Measurements from ENCODE around the gene ESRP2.

Gene ESRP2

DNA sequence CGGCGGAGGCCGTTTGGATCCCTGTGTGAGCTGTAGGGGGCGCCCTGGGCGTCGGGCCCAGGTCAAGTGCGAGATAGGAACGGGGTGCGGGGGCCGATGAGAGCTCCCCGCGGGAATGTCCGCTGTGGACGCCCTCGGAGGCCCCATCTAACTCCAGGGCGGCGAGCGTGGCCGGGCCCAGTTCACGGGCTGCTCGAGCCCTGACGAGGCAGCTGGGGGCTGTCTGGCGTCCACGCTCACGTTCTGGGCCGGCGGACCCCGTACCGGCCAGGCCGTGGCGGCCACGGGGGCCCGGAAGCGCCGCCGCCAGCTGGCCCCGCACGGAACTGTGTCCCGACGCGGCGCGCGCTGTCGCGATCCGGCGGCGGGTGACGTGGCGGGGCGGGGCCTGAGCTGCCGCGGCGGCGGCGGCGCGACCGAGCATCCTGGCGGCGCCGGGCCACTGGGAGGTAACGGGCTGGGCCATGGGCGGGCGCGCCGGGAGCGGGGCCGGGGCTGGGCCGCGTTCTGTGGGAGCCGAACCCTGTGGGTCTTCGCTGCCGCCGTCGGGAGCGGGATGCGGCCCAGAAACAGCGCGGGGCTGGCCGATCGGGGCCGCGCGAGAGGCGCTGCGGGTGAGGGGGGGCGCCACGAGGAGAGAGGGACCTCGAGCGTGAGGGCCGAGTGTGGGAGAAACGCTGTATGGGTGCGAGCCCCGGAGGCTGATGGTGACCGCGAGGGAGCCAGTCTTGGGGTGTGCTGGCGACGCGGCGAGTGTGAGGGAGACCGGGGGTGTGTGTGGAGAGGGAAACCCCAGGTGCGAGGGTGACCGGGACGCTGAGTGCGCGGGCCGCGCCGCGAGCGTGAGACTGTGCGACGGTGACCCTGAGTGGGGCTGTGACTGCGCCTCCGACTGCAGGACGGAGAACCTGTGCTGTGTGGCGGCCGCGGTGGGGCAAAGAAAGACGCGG is 28.5 kb upstream of the ESRP2 start, which contains the start of gene SLC7A6:
SLC7A6 (plus strand) TSS at position 399 of the 950 bp plus-strand sequence. CDS start 10,201 bp downstream, outside the sequence.
- no peak for DNase-seq (ENCODE audit: low read depth)
- H3K4me3 ChIP-seq (ENCODE audit: low read depth, low read length), result peak within 1 kb of the TSS; percentile 91
- TF ChIP-seq, protein P1, sequence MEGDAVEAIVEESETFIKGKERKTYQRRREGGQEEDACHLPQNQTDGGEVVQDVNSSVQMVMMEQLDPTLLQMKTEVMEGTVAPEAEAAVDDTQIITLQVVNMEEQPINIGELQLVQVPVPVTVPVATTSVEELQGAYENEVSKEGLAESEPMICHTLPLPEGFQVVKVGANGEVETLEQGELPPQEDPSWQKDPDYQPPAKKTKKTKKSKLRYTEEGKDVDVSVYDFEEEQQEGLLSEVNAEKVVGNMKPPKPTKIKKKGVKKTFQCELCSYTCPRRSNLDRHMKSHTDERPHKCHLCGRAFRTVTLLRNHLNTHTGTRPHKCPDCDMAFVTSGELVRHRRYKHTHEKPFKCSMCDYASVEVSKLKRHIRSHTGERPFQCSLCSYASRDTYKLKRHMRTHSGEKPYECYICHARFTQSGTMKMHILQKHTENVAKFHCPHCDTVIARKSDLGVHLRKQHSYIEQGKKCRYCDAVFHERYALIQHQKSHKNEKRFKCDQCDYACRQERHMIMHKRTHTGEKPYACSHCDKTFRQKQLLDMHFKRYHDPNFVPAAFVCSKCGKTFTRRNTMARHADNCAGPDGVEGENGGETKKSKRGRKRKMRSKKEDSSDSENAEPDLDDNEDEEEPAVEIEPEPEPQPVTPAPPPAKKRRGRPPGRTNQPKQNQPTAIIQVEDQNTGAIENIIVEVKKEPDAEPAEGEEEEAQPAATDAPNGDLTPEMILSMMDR (IDR thresholded peaks at IDR 0.05; ENCODE audit: control insufficient read depth, extremely low read depth, insufficient read depth), result peak; percentile 52

DNA sequence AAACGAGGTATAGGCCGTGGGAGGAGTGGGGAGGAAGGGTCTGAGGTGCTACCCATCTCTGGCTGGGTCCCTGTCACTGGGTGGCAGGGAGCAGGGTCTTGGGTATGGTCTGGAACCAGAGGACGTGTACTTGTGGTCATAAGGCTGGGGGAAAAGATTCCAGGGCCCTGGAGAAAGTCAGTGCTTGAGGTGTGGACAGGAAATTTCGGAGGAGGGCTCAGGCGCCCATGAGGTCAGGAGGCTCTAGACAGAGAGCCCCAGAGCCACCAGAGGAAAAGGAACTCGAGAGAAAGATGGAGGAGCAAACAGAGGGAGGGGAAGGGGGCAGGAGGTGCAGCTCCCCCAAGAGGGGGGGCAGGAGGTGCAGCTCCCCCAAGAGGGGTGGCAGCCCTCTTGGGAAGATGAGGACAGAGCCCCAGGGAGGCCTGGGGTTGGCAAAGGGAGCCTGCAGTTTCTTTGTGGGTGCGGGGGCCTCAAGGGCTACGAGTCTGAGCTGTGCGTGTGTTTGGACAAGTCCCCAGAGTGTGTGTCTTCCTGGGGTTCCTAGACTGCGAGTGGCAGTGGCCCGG is 27.7 kb upstream of the ESRP2 start:
- DNase-seq (ENCODE audit: low read depth), result no peak
- TF ChIP-seq, protein P1 (IDR thresholded peaks at IDR 0.05; ENCODE audit: control insufficient read depth, extremely low read depth, insufficient read depth), result 0 out of 2 replicates have a peak, but pooled peaks have one; percentile 2
- peak overlapping the region; percentile 91 for H3K4me3 ChIP-seq (ENCODE audit: low read depth, low read length)

DNA sequence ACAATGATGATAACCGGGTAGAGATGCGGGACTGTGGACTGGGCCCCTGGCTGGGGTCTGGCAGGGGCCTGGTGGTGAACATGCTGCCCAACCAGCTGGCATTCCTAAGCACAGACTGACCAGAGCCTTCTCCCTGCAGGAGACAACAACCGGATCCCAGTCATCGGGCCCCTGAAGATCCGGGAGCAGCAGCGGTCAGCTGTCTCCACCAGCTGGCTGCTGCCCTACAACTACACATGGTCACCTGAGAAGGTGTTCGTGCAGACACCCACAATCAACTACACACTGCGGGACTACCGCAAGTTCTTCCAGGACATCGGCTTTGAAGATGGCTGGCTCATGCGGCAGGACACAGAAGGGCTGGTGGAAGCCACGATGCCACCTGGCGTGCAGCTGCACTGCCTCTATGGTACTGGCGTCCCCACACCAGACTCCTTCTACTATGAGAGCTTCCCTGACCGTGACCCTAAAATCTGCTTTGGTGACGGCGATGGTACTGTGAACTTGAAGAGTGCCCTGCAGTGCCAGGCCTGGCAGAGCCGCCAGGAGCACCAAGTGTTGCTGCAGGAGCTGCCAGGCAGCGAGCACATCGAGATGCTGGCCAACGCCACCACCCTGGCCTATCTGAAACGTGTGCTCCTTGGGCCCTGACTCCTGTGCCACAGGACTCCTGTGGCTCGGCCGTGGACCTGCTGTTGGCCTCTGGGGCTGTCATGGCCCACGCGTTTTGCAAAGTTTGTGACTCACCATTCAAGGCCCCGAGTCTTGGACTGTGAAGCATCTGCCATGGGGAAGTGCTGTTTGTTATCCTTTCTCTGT is 23.3 kb upstream of the ESRP2 start:
- TF ChIP-seq, protein P1 (IDR thresholded peaks at IDR 0.05; ENCODE audit: control insufficient read depth, extremely low read depth, insufficient read depth), result no peak
- no peak for DNase-seq (ENCODE audit: low read depth)
- no peak overlapping the region for H3K4me3 ChIP-seq (ENCODE audit: low read depth, low read length)

DNA sequence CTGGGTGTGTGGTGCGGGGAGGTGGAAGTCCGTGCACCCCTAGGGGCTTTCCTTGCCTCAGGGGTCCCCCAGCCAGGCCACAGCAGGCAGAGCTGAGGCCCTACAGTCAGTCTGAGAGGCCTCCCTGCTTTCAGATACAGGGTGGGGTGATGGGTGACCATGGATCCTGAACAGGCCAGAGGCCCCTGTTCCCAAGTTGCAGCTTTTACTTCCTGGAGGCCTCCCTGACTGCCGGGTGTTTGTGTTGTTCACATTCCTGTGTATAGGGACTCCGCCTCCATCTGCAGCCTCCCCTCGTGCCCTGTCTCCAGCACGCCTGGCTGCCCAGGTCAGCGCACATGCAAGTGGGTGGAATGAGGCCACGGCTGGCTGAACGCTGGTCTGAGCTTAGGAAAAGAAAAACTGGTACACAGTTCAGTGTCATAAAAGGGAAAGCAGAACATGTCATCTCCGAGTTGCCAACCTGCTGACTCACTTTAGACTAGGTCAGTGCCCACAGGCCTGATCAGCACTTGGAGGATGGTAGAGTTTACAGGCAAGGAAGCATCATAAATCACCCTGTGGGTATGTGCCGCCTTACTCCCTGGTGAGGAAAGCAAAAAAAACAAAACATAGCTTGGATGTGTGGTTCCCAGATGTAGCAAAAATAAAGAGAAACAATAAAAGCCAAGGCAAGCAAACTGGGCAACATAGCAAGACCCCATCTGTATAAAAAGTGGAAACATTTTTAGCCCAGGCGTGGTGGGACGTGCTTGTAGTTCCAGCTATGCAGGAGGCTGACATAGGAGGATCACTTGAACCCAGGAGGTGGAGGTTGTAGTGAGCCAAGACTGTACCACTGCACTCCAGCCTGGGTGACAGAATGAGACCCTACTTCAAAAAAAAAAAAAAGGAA is 22.2 kb upstream of the ESRP2 start:
- DNase-seq (ENCODE audit: low read depth), result no peak
- H3K4me3 ChIP-seq (ENCODE audit: low read depth, low read length), result no peak overlapping the region
- TF ChIP-seq, protein P1 (IDR thresholded peaks at IDR 0.05; ENCODE audit: control insufficient read depth, extremely low read depth, insufficient read depth), result no peak

DNA sequence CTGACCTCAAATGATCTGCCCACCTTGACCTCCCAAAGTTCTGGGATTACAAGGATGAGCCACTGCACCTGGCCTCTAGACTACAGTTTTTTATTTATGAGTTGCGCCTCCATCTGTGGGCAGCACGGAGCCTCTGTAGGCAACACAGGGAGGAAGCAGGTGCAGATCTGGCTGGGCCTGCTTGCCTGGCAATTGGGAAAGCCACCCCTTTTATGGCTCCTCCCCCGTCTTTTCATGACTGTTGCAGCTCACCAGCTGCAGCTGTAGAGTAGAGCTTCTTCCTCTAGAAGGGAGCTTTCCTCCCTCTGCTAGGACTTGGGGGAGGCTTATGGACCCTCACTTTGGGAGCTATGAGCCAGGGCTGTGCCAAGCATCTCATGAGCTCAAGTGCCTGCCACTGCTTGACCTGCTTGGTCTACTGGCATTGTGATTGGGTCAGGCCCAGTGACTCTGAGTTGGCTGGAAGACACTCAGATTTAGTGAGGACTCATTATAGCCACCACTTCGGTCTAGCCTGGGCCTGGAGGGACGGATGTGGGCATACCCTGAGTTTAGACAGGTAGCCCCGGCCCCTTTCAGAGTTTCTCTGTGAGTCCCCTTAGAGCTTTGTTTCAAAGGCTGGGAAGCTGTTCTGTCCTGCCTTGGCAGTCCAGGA is 21.5 kb upstream of the ESRP2 start:
- DNase-seq (ENCODE audit: low read depth), result no peak
- no peak overlapping the region for H3K4me3 ChIP-seq (ENCODE audit: low read depth, low read length)
- TF ChIP-seq, protein P1 (IDR thresholded peaks at IDR 0.05; ENCODE audit: control insufficient read depth, extremely low read depth, insufficient read depth), result no peak

Measured in LNCaP clone FGC (cell line).